22Rv1 (cell line): ENCODE results near the gene SEZ6L.

Experiments used
- H3K27ac ChIP-seq: fragments of 450-650 bp; 2 replicates; pipeline ENCODE4 v1.5.1; 2017
- CTCF ChIP-seq: fragments of 450-650 bp; IDR thresholded peaks from 2 replicates; pipeline ENCODE4 v1.5.1; 2017; ENCODE audit warnings: mild to moderate bottlenecking
- ZFX ChIP-seq: fragments of 450-650 bp; IDR thresholded peaks from 2 replicates; pipeline ENCODE4 v1.6.1; 2017; ENCODE audit warnings: antibody characterized with exemption, borderline replicate concordance

Gene SEZ6L

GRCh38 chr22:26134654-26135330 is 34.5 kb upstream of the SEZ6L start:
- no peak for TF ChIP-seq ZFX
- TF ChIP-seq CTCF: peak; percentile 29; the same call in 1 of the 2 replicates
- H3K27ac ChIP-seq: no peak overlapping the region

GRCh38 chr22:26135806-26136205 is 33.5 kb upstream of the SEZ6L start:
- H3K27ac ChIP-seq: no peak overlapping the region
- TF ChIP-seq CTCF (no peak), ZFX (no peak)

- H3K27ac ChIP-seq: no peak overlapping the region
- TF ChIP-seq CTCF (no peak), ZFX (no peak)
Measured at GRCh38 chr22:26139310-26139709, 30.0 kb upstream of the SEZ6L start.

GRCh38 chr22:26141831-26142230 is 27.4 kb upstream of the SEZ6L start:
- H3K27ac ChIP-seq: no peak overlapping the region
- TF ChIP-seq ZFX: no peak
- no peak for TF ChIP-seq CTCF

- H3K27ac ChIP-seq: no peak overlapping the region
- no peak for TF ChIP-seq ZFX
- TF ChIP-seq CTCF: no peak
Measured at GRCh38 chr22:26143806-26144325, 25.4 kb upstream of the SEZ6L start.

- TF ChIP-seq CTCF (no peak), ZFX (no peak)
- H3K27ac ChIP-seq: no peak overlapping the region
Measured at GRCh38 chr22:26159886-26160285, 9.4 kb upstream of the SEZ6L start.

GRCh38 chr22:26161746-26162145 is 7.5 kb upstream of the SEZ6L start:
- no peak for TF ChIP-seq ZFX
- H3K27ac ChIP-seq: no peak overlapping the region
